Rectal smooth muscle tissue (tissue), 1 donor: ENCODE measurements around the gene GALE.
"Not testable (repeated sequence)": the region's sequence is repeated elsewhere in the genome, so short reads cannot be mapped to it uniquely, and the experiment has no call there.

Source experiments
- H3K27ac ChIP-seq: one replicate; pipeline ENCODE4 v1.7.0; 2013; ENCODE audit warnings: low read depth, low read length, inconsistent platforms
- H3K27me3 ChIP-seq: one replicate; pipeline ENCODE4 v1.7.0; 2013; ENCODE audit warnings: low read length; ENCODE audit not compliant: control insufficient read depth, insufficient read depth
- H3K36me3 ChIP-seq: one replicate; pipeline ENCODE4 v1.7.0; 2013; ENCODE audit warnings: low read length; ENCODE audit not compliant: control insufficient read depth, insufficient read depth
- H3K4me1 ChIP-seq: one replicate; pipeline ENCODE4 v1.7.0; 2013; ENCODE audit warnings: low read length; ENCODE audit not compliant: control insufficient read depth, insufficient read depth
- H3K4me3 ChIP-seq: one replicate; pipeline ENCODE4 v1.7.0; 2013; ENCODE audit warnings: low read length
- H3K9ac ChIP-seq: one replicate; pipeline ENCODE4 v1.7.0; 2013; ENCODE audit warnings: low read length

GALE gene

DNA sequence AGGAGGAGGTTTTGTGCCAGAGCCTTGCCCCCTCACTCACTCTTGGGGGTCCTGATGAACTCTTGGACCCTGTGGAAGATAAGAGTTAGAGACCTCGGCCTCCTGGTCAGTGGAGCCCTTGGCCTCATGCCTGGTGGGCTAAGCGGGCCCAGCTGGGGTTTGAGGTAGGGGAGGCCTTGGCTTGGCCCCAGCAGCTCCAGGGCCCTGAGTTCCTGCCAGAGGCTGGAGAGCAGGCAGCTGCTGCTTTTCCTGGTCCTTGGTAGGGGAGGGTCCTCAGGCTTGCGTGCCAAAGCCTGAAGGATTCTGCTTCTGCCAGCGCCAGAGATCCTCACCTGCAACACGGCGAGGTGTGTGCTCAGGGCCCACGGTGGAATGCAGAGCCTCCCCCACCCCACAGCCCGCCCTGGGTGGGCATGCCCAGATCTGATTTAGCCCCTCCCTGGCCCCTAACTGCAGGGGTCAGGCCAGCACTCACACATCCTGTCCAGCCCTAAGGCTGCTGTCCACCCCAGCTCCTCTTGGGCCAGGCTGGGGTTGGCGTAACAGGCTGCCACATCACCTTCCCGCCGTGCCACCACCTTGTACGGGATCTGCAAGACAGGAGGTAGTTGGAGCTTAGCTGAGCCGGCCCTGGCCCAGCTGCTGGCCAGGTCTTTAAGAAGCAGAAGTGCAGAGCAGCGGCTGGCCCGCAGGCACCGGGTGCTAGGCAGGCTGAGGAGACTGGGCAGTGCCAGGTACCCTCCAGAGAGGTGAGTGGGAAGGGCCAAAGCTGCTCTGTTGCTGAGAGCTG, 4.7 kb downstream of the GALE start:
- Histone ChIP-seq H3K27me3 (no peaks in the 10 kb centered on the region), H3K9ac (no peak overlapping the region), H3K4me1 (peaks cover 18% of the 10 kb centered on the region), H3K27ac (no peak overlapping the region), H3K36me3 (peaks cover 7% of the 10 kb centered on the region), H3K4me3 (no peak overlapping the region)

DNA sequence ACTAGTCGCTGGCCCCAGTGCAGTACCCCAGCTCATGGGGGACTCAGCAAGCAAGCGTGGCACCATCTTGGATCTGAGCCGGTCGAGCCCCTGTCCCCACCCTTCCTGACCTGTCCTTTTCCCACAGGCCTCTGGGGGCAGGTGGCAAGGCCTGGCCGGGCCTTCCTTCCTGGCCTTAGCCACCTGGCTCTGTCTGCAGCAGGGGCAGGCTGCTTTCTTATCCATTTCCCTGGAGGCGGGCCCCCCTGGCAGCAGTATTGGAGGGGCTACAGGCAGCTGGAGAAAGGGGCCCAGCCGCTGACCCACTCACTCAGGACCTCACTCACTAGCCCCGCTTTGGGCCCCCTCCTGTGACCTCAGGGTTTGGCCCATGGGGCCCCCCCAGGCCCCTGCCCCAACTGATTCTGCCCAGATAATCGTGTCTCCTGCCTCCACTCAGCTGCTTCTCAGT, 5.8 kb downstream of the GALE start:
- H3K36me3 ChIP-seq, H3K27me3 ChIP-seq, H3K27ac ChIP-seq, H3K4me3 ChIP-seq, H3K9ac ChIP-seq: not testable (repeated sequence)
- peaks cover 16% of the 10 kb centered on the region for H3K4me1 ChIP-seq

DNA sequence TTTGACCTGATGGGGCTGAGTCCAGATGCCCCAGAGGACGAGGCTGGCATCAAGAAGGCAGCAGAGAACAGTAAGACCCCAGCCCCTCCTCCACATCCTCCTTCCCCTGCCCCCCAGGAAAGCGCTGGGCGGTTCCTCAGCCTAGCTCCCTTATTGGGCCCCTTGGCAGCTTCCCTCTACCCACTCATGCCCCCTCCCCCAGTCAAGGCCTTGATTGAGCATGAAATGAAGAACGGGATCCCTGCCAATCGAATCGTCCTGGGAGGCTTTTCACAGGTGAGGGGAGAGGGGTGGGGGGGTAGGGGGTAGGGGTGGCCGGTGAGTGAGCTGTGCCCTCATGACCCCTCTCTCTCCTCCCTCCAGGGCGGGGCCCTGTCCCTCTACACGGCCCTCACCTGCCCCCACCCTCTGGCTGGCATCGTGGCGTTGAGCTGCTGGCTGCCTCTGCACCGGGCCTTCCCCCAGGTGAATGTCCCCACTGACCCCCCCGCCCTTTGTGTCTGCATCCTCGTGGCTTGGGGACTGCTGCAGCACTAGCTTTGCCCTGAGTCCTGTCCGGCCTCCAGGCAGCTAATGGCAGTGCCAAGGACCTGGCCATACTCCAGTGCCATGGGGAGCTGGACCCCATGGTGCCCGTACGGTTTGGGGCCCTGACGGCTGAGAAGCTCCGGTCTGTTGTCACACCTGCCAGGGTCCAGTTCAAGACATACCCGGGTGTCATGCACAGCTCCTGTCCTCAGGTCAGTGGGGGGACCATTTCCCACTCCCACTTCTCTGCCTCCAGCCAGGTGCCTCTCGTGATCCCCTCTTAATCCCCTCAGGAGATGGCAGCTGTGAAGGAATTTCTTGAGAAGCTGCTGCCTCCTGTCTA, 6.5 kb downstream of the GALE start:
- no peak overlapping the region for H3K4me3 ChIP-seq
- no peak overlapping the region for H3K9ac ChIP-seq
- H3K4me1 ChIP-seq, result peaks cover 11% of the 10 kb centered on the region
- H3K27me3 ChIP-seq, result no peaks in the 10 kb centered on the region
- H3K36me3 ChIP-seq, result peaks cover 7% of the 10 kb centered on the region
- H3K27ac ChIP-seq, result peak overlapping the region; percentile 1

DNA sequence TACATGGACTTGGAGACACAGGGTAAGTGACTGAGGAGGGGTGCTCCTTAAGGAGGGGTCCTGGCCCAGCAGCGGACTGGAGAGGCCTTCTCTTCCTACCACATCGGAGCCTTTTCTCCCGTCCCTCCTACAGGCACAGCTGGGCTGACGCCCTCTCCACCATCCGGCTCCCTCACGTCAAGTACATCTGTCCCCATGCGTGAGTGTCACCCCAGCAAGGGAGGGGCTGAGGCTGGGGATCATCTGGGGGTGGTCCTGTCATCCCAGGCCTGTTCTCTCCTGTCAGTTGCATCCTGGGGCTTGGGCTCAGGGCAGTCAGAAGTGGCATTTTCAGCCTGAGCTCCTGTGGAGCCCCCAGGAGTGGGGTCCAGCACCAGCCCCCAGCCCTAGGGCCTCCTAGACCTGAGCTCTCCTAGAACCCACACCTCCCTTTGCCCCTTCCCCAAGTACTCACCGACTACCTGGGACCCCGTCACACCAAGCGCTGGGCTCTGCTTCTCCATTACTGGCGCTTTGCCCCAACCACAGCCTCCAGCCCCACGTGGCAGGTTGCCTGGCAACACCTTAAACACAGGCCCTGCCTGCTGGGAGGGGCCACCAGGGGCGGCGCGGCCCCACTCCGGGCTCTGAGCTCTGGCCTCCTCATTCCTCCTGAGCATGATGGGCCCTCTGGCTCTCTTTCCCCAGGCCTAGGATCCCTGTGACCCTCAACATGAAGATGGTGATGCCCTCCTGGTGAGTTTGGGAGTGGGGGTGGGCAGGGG, 7.4 kb downstream of the GALE start:
- Histone ChIP-seq H3K36me3 (peaks cover 7% of the 10 kb centered on the region), H3K27ac (peak overlapping the region; percentile 1), H3K4me3 (no peak overlapping the region), H3K9ac (no peak overlapping the region), H3K27me3 (no peaks in the 10 kb centered on the region), H3K4me1 (peaks cover 11% of the 10 kb centered on the region)

DNA sequence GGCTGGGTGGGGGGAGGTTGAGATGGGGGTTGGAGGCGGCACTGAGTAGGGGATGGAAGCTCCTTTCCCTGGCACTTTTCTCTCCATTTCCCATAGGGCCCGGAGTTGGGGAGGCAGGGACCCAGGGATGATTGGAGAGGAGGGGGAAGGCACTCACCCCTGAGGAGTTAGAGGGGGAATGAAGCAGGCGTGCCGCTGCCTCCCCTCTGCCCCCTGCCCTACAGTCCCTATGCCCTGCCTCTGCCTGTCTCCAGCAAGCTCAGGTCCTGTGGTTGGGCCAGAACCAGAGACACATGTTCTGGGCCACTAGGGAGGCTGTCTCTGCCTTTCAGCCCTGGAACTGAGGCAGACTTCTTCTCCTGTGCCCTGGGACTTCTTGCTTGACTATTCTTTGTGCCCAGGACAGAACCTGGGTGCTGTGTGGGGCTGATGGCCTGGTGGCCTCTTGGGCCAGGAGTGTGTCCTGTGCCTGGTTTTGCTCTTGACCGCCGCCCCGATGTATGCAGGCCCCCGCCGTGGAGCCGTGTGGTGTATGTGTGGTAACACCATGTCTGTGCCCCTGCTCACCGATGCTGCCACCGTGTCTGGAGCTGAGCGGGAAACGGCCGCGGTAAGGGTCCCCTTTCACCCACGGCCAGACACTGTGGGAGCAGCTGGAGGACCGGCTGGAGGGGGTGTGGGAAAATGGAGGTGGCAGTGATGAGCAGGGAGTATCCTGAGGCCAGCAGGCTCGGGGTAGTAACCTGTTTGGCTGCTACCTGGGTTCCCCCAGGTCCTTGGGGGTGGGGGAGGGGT, 8.2 kb downstream of the GALE start:
- peaks cover 11% of the 10 kb centered on the region for H3K4me1 ChIP-seq
- H3K36me3 ChIP-seq, result peaks cover 9% of the 10 kb centered on the region
- H3K27me3 ChIP-seq, result no peaks in the 10 kb centered on the region
- peak overlapping the region; percentile 77 for H3K4me3 ChIP-seq
- H3K9ac ChIP-seq, result no peak overlapping the region
- H3K27ac ChIP-seq, result no peak overlapping the region

DNA sequence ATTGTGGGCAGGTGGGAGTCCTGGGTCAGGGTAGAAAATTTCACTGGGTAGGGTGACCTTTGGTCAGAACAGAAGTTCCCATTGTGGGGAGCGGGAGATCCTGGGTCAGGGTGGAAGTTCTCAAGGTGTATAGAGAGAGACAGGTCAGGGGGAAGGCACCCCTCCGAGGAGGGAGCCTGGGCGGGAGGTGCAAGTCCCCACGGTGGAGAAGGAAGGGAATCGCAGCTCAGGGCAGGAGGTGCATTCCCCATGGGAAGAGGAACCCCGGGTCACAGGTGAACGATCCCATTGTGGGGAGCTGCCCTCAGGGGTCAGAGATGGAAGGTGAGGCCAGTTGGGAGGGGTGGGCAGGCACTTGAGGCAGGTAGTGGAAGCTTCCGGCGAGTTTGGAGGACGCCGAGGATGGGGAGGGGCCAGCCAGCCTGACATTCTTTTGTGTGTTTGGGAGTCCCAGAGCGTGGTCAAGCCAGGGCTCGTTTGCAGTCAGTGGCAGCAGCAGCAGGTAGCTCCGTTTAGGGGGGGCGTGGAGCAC, 9.0 kb downstream of the GALE start:
- H3K4me1 ChIP-seq, result peaks cover 11% of the 10 kb centered on the region
- H3K36me3 ChIP-seq, result peaks cover 8% of the 10 kb centered on the region
- H3K27me3 ChIP-seq, result no peaks in the 10 kb centered on the region
- H3K4me3 ChIP-seq, result peak overlapping the region; percentile 77
- H3K9ac ChIP-seq, result peak overlapping the region; percentile 42
- no peak overlapping the region for H3K27ac ChIP-seq

DNA sequence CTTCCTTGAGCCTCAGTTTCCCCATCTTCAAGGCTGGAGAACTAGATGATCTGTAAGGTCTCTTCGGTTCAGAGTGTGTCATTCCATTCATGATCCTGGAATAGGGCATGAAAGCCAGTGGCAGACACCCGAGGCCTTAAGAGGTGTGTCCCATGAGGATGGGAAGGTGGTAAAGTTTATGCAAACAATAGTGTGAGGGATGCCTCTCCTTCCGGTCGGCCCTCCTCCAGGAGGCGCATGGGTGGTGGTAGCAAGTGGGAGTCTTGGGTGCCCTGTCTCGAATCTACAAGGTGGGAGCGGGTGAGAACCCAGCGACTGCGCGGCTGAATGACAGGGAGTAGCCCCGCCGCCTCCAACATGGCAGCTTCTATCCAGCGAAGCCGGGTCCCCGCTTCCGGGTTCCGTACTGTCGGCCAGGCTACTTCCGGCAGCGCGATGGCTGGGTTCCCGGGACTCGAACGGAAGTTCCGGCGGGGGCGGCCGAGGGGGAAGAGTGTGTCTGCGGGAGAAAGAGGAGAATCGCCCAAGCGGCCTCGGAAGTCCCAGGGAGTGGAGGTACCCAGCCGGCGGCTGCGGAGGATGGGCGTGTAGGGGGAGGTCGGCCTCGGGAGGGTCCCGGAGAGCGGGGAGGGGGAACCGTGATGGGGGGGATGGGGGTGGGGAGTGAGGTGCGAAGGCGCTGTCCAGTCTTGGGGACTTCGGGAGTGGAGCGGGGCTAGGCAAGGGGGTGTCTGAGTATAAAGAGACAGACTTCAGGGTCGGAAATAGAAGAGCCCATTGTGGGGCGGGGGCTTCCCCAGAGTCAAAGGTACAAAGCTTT, 9.6 kb downstream of the GALE start, which contains the start of gene LYPLA2:
LYPLA2 (plus strand) TSS at position 450 of the 820 bp plus-strand sequence. CDS start 1,538 bp downstream, outside the sequence.
- Histone ChIP-seq H3K27ac (peak within 1 kb of the TSS; percentile 18), H3K4me3 (peak within 1 kb of the TSS; percentile 77), H3K9ac (peak within 1 kb of the TSS; percentile 42), H3K27me3 (no peaks in the 10 kb centered on the region), H3K4me1 (peaks cover 11% of the 10 kb centered on the region), H3K36me3 (peaks cover 8% of the 10 kb centered on the region)

DNA sequence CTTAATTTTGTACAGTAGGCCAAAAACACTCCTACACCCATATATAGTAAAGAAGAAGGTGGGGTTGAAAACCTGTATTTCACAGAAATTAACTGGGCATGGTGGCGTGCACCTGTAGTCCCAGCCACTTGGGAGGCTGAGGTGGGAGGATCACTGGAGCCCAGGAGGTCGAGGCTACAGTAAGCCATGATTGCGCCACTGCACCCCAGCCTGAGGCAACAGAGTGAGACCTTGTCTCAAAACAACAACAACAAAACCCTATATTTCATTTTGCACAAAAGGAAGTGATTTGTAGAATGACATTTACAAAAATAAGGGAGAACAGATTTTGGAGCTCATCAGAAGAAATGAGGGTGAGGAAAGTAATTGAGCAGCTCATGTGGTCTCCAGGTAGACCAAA, 11.9 kb downstream of the GALE start:
- Histone ChIP-seq H3K27me3 (no peaks in the 10 kb centered on the region), H3K36me3 (peaks cover 8% of the 10 kb centered on the region), H3K9ac (no peak overlapping the region), H3K27ac (no peak overlapping the region), H3K4me3 (no peak overlapping the region), H3K4me1 (peaks cover 11% of the 10 kb centered on the region)

DNA sequence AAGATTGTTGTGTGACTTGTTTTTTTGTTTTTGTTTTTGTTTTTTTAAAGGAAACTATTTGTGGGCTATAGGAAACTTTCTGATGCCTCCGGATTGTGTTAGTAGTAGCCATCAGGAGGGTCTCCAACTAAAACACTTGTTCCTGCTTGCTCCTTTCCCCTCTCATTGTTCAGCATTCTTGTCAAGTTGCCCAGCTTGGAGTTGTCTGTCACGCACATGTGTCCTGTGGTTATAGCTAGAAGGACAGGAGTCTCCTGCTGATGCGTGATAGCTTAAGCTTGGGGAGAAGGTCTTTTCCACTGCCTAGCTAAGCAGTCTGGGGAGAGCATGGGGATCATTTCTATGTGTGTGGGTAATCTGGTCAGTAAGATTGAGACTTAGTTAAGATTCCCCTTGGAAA, 12.9 kb downstream of the GALE start:
- no peaks in the 10 kb centered on the region for H3K27me3 ChIP-seq
- H3K4me3 ChIP-seq, result no peak overlapping the region
- H3K36me3 ChIP-seq, result peaks cover 8% of the 10 kb centered on the region
- no peak overlapping the region for H3K9ac ChIP-seq
- peaks cover 7% of the 10 kb centered on the region for H3K4me1 ChIP-seq
- H3K27ac ChIP-seq, result no peak overlapping the region

DNA sequence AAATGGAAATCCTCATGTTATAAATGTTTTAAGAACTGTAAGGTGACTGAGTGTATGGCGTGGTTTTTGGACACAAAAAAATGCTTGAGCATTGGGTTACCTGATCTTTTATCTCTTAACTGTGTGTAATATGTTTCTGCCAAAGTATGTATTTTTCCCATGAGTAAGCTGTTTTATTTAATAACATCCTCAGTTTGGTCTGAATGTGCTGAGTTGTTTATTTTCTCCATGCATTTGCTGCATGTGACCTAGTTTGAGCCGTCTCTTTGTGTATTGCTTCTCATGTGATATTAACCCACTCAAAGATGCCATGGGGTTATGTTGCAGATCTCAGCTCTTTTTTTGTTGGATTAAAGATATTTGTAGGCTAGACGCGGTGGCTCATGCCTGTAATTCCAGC, 15.7 kb downstream of the GALE start:
- Histone ChIP-seq H3K27me3 (no peaks in the 10 kb centered on the region), H3K36me3 (peaks cover 8% of the 10 kb centered on the region), H3K4me1 (no peaks in the 10 kb centered on the region), H3K4me3 (no peak overlapping the region), H3K9ac (no peak overlapping the region), H3K27ac (no peak overlapping the region)

DNA sequence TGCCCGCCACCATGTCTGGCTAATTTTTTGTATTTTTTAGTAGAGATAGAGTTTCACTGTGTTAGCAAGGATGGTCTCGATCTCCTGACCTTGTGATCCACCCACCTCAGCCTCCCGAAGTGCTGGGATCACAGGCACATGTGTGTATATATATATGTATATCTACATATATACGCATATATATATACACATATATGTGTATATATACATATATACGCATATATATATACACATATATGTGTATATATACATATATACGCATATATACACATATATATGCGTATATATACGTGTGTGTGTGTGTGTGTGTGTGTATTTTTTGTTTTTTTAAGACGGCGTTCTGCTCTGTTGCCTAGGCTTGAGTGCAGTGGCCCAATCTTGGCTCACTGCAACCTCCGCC, 17.4 kb downstream of the GALE start:
- H3K4me3 ChIP-seq, H3K27ac ChIP-seq, H3K27me3 ChIP-seq, H3K36me3 ChIP-seq, H3K4me1 ChIP-seq, H3K9ac ChIP-seq: not testable (repeated sequence)
